ENCODE data around the gene CALML3.

The CALML3 gene

GRCh38 chr10:5573968-5574641 is 49.3 kb downstream of the CALML3 start:
- no peak for DNase-seq

GRCh38 chr10:5574642-5575131 is 49.9 kb downstream of the CALML3 start:
- no peak for DNase-seq

GRCh38 chr10:5575144-5575481 is 50.4 kb downstream of the CALML3 start:
- DNase-seq, result no peak

GRCh38 chr10:5575482-5576153 is 50.9 kb downstream of the CALML3 start:
- DNase-seq, result no peak

DNA sequence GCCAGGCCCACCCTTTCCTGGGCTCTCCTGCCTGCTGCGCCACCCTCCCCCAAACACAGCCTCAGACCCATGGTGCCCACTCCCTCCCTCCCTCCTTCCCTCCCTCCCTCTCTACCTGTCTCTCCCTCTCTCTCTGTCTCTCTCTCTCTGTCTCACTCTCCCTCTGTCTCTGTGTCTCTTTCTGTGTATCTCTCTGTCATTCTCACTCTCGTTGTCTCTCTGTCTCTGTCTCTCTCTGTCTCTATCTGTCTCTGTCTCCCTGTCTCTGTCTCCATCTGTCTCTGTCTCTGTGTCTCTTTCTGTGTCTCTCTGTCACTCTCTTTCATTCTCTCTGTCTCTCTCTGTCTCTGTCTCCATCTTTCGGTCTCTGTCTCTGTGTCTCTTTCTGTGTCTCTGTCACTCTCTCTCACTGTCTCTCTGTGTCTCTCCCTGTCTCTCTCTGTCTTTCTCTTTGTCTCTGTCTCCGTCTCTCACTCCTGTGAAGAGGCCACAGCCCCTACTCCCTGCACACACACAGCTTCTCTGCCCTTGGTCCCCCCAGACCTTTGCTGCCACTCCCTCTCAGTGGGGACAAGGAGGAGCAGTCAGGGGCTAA is 51.5 kb downstream of the CALML3 start:
- no peak for DNase-seq
